Thyroid gland (tissue), 4 donors: ENCODE measurements around the gene SMS. TPM values are rescaled to one million over a fixed set of nuclear protein-coding genes. Genes with fewer than 3 reads are reported as not detected.

Source experiments
- DNase-seq, 2 donors: peaks; one replicate each; pipeline ENCODE4 v3.0.0-alpha.2; 2019
- H3K27ac ChIP-seq, 3 donors: fragments of 200-600 bp; sonication (generic); 1 replicate in 2 of 3; 2 replicates in 1 of 3; pipeline ENCODE4 v1.5.1; 2016 to 2019; ENCODE audit warnings: mild to moderate bottlenecking in 1 of 3, moderate library complexity in 1 of 3
- H3K27me3 ChIP-seq: fragments of 200-600 bp; sonication (generic); one replicate; pipeline ENCODE4 v1.5.1; 2019
- H3K36me3 ChIP-seq, 2 donors: fragments of 200-600 bp; sonication (generic); one replicate each; pipeline ENCODE4 v1.5.1; 2016 to 2019
- H3K4me1 ChIP-seq, 2 donors: fragments of 200-600 bp; sonication (generic); one replicate each; pipeline ENCODE4 v1.5.1; 2017 to 2019
- H3K4me3 ChIP-seq, 3 donors: fragments of 200-600 bp; sonication (generic); replicated peaks in 1 of 3; 1 replicate in 2 of 3; 2 replicates in 1 of 3; pipeline ENCODE4 v1.5.1; 2016; ENCODE audit warnings: mild to moderate bottlenecking in 1 of 3
- H3K9me3 ChIP-seq: fragments of 200-600 bp; sonication (generic); one replicate; pipeline ENCODE4 v1.5.1; 2017
- POLR2A ChIP-seq, 2 donors: fragments of 450-650 bp; IDR thresholded peaks; one replicate each; pipeline ENCODE4 v1.6.1; 2017; ENCODE audit warnings: antibody characterized with exemption in 2 of 2, mild to moderate bottlenecking in 2 of 2, moderate library complexity in 1 of 2
- WGBS, 2 donors: methylation state at CpG; one replicate each; pipeline ENCODE4 v1.1.5; 2017; 5-methylcytosine and 5-hydroxymethylcytosine counted together
- intact Hi-C: fragments of 100-400 bp; cut with DNase I; formaldehyde crosslinking; loops from one replicate; pipeline ENCODE4 v1.15.1; 2023
- total RNA-seq, 4 donors: library from RNA; depleted of rRNA; stranded (reverse); fragments of >200 nt; gene quantifications; one replicate each; pipeline ENCODE4 v1.2.3, GENCODE V29; 2016
- TF ChIP-seq, protein P1 (sequence below), 6 experiments: fragments of 200-600 bp in 3 of 6; fragments of 450-650 bp in 3 of 6; sonication (generic) in 3 of 6; IDR thresholded peaks; one replicate each; pipeline ENCODE4 v1.5.1; 2016 to 2019; ENCODE audit warnings: antibody characterized with exemption in 6 of 6, mild to moderate bottlenecking in 2 of 6, inconsistent platforms in 1 of 6, moderate library complexity in 1 of 6

Gene SMS
- total RNA-seq, 4 donors from 2014 or later: 89.6 to 128 (median 91.4) TPM

DNA sequence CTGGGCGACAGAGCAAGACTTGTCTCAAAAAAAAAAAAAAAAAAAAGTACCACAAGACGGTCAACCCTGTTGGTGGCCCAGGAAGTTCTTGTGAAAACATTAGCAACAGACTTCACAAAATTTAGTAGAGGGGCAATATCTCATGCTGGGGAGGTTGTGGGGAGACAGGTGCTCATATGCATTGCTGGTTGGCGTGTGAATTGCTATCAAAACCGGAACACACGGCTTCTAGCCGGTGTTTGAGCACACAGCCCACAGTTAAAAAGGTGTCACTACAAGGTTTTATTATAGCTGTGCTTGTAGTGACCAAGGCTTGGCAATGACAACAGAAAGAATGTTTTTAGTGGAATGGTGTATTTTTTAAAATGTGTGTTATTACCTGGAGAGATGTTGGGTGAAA is 41.8 kb downstream of the SMS start:
- H3K36me3 ChIP-seq: peaks cover 0 to 11% of the 10 kb centered on the region in 2 donors
- WGBS, 2 donors: 88 to 91% methylated on average over 6 of the region's 6 CpGs
- intact Hi-C loops: no loop called here
- TF ChIP-seq, protein P1, sequence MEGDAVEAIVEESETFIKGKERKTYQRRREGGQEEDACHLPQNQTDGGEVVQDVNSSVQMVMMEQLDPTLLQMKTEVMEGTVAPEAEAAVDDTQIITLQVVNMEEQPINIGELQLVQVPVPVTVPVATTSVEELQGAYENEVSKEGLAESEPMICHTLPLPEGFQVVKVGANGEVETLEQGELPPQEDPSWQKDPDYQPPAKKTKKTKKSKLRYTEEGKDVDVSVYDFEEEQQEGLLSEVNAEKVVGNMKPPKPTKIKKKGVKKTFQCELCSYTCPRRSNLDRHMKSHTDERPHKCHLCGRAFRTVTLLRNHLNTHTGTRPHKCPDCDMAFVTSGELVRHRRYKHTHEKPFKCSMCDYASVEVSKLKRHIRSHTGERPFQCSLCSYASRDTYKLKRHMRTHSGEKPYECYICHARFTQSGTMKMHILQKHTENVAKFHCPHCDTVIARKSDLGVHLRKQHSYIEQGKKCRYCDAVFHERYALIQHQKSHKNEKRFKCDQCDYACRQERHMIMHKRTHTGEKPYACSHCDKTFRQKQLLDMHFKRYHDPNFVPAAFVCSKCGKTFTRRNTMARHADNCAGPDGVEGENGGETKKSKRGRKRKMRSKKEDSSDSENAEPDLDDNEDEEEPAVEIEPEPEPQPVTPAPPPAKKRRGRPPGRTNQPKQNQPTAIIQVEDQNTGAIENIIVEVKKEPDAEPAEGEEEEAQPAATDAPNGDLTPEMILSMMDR (IDR thresholded peaks at IDR 0.05): no peak
- no peak for TF ChIP-seq POLR2A (IDR thresholded peaks at IDR 0.05)
- no peaks in the 10 kb centered on the region for H3K4me1 ChIP-seq
- no peak overlapping the region for H3K4me3 ChIP-seq
- H3K9me3 ChIP-seq: no peaks in the 10 kb centered on the region
- no peak for DNase-seq
- H3K27me3 ChIP-seq: no peaks in the 10 kb centered on the region
- H3K27ac ChIP-seq: no peak overlapping the region

DNA sequence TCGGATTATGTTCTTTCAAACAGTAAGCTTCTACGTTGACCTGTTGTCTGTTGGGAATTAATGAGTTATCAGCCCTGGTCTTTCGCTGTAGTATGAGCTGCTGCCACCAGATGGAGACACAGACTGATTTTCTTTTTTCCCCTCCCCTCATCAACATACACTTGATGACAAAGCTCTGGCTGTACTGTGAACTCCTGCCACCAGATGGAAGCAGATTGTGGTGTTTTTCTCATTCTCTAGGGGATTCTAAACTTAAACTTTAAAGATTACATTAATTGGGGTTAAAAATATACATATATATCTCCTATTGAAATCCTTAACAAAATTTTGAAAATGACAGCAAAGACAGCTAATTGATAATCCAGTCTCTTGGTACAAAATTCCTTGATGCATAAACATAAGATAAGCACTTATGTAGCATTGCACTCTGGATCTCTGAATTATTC is 44.8 kb downstream of the SMS start:
- Histone ChIP-seq H3K27me3 (no peaks in the 10 kb centered on the region), H3K36me3 (peaks cover 0 to 9% of the 10 kb centered on the region in 2 donors), H3K9me3 (no peaks in the 10 kb centered on the region), H3K4me1 (no peaks in the 10 kb centered on the region), H3K4me3 (no peak overlapping the region), H3K27ac (no peak overlapping the region)
- peak; percentile 54 to 59 for DNase-seq
- TF ChIP-seq, protein P1 (IDR thresholded peaks at IDR 0.05): peak; percentile 48 to 97 (median 92)
- no peak for TF ChIP-seq POLR2A (IDR thresholded peaks at IDR 0.05)
- WGBS, 2 donors: 12 to 19% methylated on average over 3 of the region's 3 CpGs
- intact Hi-C loops: no loop called here

DNA sequence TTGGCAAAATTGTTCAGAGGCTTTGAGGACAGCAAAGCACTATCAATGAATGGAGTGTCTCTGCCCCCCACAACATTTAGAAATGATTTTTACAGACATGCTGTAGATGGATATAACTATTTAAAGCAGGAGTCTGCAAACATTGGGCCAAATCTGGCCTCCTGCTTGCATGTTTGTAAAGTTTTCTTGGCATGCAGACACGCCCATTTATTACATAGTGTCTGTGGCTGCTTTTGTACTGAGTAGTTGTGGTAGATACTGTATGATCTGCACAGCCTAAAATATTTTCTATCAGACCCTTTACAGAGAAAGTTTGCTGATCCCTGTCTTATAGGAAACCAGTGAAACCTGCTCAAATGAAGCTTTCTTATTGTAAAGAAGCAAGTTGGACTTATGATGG is 46.1 kb downstream of the SMS start:
- no peak for DNase-seq
- Histone ChIP-seq H3K9me3 (no peaks in the 10 kb centered on the region), H3K27ac (no peak overlapping the region), H3K36me3 (peaks cover 0 to 12% of the 10 kb centered on the region in 2 donors), H3K27me3 (no peaks in the 10 kb centered on the region), H3K4me3 (no peak overlapping the region), H3K4me1 (no peaks in the 10 kb centered on the region)
- intact Hi-C loops: no loop called here
- no peak for TF ChIP-seq POLR2A (IDR thresholded peaks at IDR 0.05)
- TF ChIP-seq, protein P1 (IDR thresholded peaks at IDR 0.05): no peak
- 79 to 88% methylated on average over 1 of the region's 1 CpG for WGBS, 2 donors

DNA sequence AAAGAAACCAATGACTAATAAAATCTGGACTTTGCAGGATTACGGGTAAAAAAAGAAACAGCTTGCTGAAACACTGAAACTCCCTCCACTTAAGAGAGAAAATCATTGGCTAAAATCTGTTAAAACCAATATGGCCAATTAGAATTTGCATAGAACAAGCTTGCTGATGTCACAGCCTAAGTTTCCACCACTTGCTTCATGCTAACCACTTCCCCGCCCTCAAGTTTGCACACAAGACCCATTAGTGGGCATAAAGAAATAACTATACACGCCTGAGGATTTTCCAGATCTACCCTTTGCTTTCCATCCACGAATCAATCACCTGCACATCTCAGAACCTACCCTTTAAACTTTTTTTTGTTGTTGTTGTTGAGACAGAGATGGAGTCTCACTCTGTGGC is 48.9 kb downstream of the SMS start:
- TF ChIP-seq, protein P1 (IDR thresholded peaks at IDR 0.05): no peak
- no peak for TF ChIP-seq POLR2A (IDR thresholded peaks at IDR 0.05)
- 98% methylated on average over 4 of the region's 4 CpGs for WGBS, 2 donors
- no peaks in the 10 kb centered on the region for H3K9me3 ChIP-seq

DNA sequence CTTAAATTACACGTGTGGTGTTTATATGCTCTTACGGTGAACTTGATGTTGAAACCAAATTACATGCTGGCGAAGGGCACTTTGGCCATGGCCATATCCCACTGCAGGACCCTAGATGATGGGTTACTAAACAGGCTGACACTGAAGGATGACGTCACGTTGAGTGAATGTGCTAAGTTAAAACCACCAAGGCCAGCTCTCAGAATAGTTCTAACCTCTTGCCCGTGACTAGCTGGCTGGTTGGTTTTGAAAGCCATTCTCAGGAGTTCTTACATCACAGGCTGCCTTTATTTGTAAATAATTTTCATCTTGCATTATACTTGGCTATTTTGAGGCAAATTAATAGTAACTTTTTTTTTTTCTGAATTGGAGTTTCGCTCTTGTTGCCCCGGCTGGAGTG is 50.3 kb downstream of the SMS start:
- Histone ChIP-seq H3K9me3 (no peaks in the 10 kb centered on the region), H3K36me3 (peaks cover 0 to 8% of the 10 kb centered on the region in 2 donors), H3K4me3 (no peak overlapping the region), H3K4me1 (no peaks in the 10 kb centered on the region), H3K27ac (no peak overlapping the region), H3K27me3 (no peaks in the 10 kb centered on the region)
- 93 to 95% methylated on average over 3 to 8 of the region's 8 CpGs for WGBS, 2 donors
- intact Hi-C loops: no loop called here
- TF ChIP-seq, protein P1 (IDR thresholded peaks at IDR 0.05): no peak
- no peak for DNase-seq

More for the DNA sequence above, 48.9 kb downstream of the SMS start:
- no peak overlapping the region for H3K4me3 ChIP-seq
- DNase-seq: no peak
- intact Hi-C loops: no loop called here
- no peak overlapping the region for H3K27ac ChIP-seq
- peaks cover 0 to 8% of the 10 kb centered on the region in 2 donors for H3K36me3 ChIP-seq
- no peaks in the 10 kb centered on the region for H3K27me3 ChIP-seq
- no peaks in the 10 kb centered on the region for H3K4me1 ChIP-seq
